Peyer's patch (tissue), 4 donors: ENCODE results near the gene TLCD3A. TPM values are rescaled to one million over a fixed set of nuclear protein-coding genes. Genes with fewer than 3 reads are reported as not detected.
A peak's percentile ranks its signal among the peaks of the same experiment; 100 is the strongest.
"Not testable (repeated sequence)": the region's sequence is repeated elsewhere in the genome, so short reads cannot be mapped to it uniquely, and the experiment has no call there.

Experiments
- DNase-seq, 3 donors: peaks; one replicate each; pipeline ENCODE4 v3.0.0-alpha.2; 2017 to 2019
- H3K27ac ChIP-seq, 4 donors: fragments of 200-600 bp; sonication (generic); one replicate each; pipeline ENCODE4 v1.5.1; 2016 to 2019
- H3K27me3 ChIP-seq, 2 donors: fragments of 200-600 bp; sonication (generic); one replicate each; pipeline ENCODE4 v1.5.1; 2019
- H3K36me3 ChIP-seq, 3 donors: fragments of 200-600 bp; sonication (generic); one replicate each; pipeline ENCODE4 v1.5.1; 2016 to 2019
- H3K4me1 ChIP-seq, 4 donors: fragments of 200-600 bp; sonication (generic); one replicate each; pipeline ENCODE4 v1.5.1; 2016 to 2019
- H3K4me3 ChIP-seq, 4 donors: fragments of 200-600 bp; sonication (generic); 1 replicate in 3 of 4; 2 replicates in 1 of 4; pipeline ENCODE4 v1.5.1; 2016 to 2019; ENCODE audit warnings: mild to moderate bottlenecking in 1 of 4
- H3K9me3 ChIP-seq, 4 donors: fragments of 200-600 bp; sonication (generic); one replicate each; pipeline ENCODE4 v1.5.1; 2016 to 2019; ENCODE audit warnings: mild to moderate bottlenecking in 1 of 4
- POLR2A ChIP-seq, 2 donors: fragments of 450-650 bp; IDR thresholded peaks; one replicate each; pipeline ENCODE4 v1.5.1; 2017; ENCODE audit warnings: antibody characterized with exemption in 2 of 2, mild to moderate bottlenecking in 2 of 2, moderate library complexity in 2 of 2
- total RNA-seq, 4 donors: library from RNA; depleted of rRNA; stranded (reverse); fragments of >200 nt; gene quantifications; one replicate each; pipeline ENCODE4 v1.1.0, GENCODE V29; 2016
- TF ChIP-seq, protein P1 (sequence below), 6 experiments: fragments of 450-650 bp in 4 of 6; fragments of 200-600 bp in 2 of 6; sonication (generic) in 1 of 6; IDR thresholded peaks; one replicate each; pipeline ENCODE4 v1.5.1; 2017 to 2019; ENCODE audit warnings: antibody characterized with exemption in 6 of 6, mild to moderate bottlenecking in 3 of 6, moderate library complexity in 1 of 6

Gene TLCD3A
- total RNA-seq, 4 donors from 2014 or later: 7.4 to 32.0 (median 9.4) TPM

GRCh38 chr17:778096-778495, 45.7 kb downstream of the TLCD3A start:
- DNase-seq: no peak
- H3K27me3 ChIP-seq: no peaks in the 10 kb centered on the region
- H3K4me1 ChIP-seq: peaks cover 0 to 10% (median 6%) of the 10 kb centered on the region in 4 donors
- TF ChIP-seq, protein P1, sequence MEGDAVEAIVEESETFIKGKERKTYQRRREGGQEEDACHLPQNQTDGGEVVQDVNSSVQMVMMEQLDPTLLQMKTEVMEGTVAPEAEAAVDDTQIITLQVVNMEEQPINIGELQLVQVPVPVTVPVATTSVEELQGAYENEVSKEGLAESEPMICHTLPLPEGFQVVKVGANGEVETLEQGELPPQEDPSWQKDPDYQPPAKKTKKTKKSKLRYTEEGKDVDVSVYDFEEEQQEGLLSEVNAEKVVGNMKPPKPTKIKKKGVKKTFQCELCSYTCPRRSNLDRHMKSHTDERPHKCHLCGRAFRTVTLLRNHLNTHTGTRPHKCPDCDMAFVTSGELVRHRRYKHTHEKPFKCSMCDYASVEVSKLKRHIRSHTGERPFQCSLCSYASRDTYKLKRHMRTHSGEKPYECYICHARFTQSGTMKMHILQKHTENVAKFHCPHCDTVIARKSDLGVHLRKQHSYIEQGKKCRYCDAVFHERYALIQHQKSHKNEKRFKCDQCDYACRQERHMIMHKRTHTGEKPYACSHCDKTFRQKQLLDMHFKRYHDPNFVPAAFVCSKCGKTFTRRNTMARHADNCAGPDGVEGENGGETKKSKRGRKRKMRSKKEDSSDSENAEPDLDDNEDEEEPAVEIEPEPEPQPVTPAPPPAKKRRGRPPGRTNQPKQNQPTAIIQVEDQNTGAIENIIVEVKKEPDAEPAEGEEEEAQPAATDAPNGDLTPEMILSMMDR (IDR thresholded peaks at IDR 0.05): no peak
- peaks cover 0 to 58% (median 0%) of the 10 kb centered on the region in 3 donors for H3K36me3 ChIP-seq
- H3K9me3 ChIP-seq: no peaks in the 10 kb centered on the region
- H3K27ac ChIP-seq: no peak overlapping the region
- H3K4me3 ChIP-seq: no peak overlapping the region

DNA sequence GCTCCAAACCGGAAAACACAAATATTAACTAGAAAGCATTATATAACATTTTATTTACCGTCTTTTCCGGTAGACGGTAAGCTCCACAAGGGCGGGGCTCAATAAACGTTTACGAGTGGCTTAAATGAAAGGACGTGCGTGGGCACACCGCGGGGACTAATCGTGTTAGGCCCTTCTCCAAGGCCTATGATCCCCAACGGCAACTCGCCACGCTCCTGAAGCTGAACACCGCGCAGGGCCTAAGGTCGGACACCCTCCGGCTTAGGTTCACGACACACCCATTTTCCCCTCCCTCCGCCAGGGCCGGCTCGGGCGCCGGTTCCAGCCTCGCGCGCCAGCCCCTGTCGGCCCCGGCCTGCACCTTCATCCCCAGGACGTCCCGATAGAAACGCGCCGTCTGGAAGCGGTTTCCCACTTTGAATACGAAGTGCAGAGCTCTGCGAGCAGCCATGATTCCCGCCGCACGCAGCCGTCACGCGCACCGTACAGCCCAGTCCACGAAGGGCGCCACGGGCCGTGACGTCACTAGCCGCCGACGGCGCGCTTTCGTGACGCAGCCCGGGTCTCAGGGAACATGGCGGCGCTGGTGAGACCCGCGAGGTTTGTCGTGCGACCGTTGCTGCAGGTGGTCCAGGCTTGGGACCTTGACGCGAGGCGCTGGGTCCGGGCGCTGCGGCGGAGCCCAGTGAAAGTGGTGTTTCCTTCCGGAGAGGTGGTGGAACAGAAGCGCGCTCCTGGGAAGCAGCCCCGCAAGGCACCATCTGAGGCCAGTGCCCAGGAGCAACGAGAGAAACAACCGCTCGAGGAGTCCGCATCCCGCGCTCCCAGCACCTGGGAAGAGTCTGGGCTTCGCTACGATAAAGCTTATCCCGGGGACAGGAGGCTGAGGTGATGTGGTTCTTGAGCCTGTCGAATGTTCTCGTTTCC, 49.7 kb downstream of the TLCD3A start, which contains the start of the genes GLOD4 and MRM3:
GLOD4 (minus strand) TSS at position 476 of the 927 bp plus-strand sequence; CDS start at position 451, 25 bp downstream.
MRM3 (plus strand) TSS at position 549 of the 927 bp plus-strand sequence; CDS start at position 575, 26 bp downstream.
- Histone ChIP-seq H3K27ac (peak within 1 kb of the TSS; percentile 75 to 95 (median 84)), H3K36me3 (peaks cover 0 to 18% (median 0%) of the 10 kb centered on the region in 3 donors), H3K4me1 (peaks cover 0 to 25% (median 8%) of the 10 kb centered on the region in 4 donors), H3K4me3 (peak within 1 kb of the TSS; percentile 65 to 98 (median 82)), H3K9me3 (no peaks in the 10 kb centered on the region), H3K27me3 (no peaks in the 10 kb centered on the region)
- TF ChIP-seq, protein P1 (IDR thresholded peaks at IDR 0.05): peak in 4 of 6 experiments; percentile 12 to 49 (median 43)
- TF ChIP-seq POLR2A (IDR thresholded peaks at IDR 0.05): peak; percentile 68 to 71
- DNase-seq: peak; percentile 94 to 98 (median 96)

DNA sequence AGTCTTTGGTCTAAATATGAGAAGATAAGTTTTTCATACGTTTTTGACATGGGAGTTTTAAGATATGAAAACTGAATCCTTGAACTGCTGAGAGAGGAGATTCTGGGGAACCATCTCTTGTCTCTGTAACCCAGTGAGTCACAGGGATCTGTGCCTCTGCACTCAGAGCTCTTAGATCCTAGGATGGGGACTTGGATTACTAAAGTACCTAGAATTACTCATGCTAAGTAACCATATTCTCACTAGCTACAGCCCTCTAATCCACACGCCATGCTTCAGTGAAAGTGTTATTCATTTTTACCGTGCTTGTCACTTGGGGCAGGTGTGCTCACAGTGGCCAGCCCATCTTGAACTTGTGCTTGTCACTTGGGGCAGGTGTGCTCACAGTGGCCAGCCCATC, 51.7 kb downstream of the TLCD3A start:
- Histone ChIP-seq H3K36me3 (peaks cover 0 to 17% (median 0%) of the 10 kb centered on the region in 3 donors), H3K4me3 (no peak overlapping the region), H3K27ac (no peak overlapping the region), H3K4me1 (peaks cover 0 to 25% (median 8%) of the 10 kb centered on the region in 4 donors), H3K9me3 (no peaks in the 10 kb centered on the region), H3K27me3 (no peaks in the 10 kb centered on the region)
- DNase-seq: no peak
- TF ChIP-seq POLR2A (IDR thresholded peaks at IDR 0.05): no peak
- TF ChIP-seq, protein P1 (IDR thresholded peaks at IDR 0.05): no peak

DNA sequence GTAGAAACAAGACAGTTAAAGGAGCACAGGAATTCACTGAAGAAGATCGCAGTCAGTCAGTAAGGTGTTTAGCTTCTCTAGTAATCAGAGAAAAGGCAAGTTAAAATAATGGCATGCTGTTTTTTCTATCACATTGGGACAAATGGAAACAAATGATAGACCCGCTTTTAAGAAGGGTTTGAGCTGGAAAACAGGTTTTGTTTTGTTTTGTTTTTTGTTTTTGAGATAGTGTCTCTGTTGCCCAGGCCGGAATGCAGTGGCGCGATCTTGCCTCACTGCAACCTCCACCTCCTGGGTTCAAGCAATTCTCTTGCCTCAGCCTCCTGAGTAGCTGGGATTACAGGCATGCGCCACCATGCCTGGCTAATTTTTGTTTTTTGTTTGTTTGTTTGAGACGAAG, 53.5 kb downstream of the TLCD3A start:
- not testable (repeated sequence) for H3K9me3 ChIP-seq, DNase-seq, H3K27me3 ChIP-seq, H3K4me3 ChIP-seq, H3K27ac ChIP-seq
- Histone ChIP-seq H3K36me3 (peaks cover 0 to 29% (median 0%) of the 10 kb centered on the region in 3 donors), H3K4me1 (peaks cover 0 to 25% (median 8%) of the 10 kb centered on the region in 4 donors)

GRCh38 chr17:787641-788221, 55.3 kb downstream of the TLCD3A start:
- H3K36me3 ChIP-seq: peaks cover 0 to 42% (median 0%) of the 10 kb centered on the region in 3 donors
- H3K27ac ChIP-seq: no peak overlapping the region
- H3K4me1 ChIP-seq: peaks cover 0 to 19% (median 3%) of the 10 kb centered on the region in 4 donors

More at GRCh38 chr17:787641-788221, 55.3 kb downstream of the TLCD3A start:
- Histone ChIP-seq H3K9me3 (no peaks in the 10 kb centered on the region), H3K4me3 (no peak overlapping the region), H3K27me3 (no peaks in the 10 kb centered on the region)
- no peak for DNase-seq
- TF ChIP-seq POLR2A (IDR thresholded peaks at IDR 0.05): no peak
- TF ChIP-seq, protein P1 (IDR thresholded peaks at IDR 0.05): no peak
